CD4-positive, alpha-beta T cell treated with Interleukin-12 subunit alpha and Interleukin-12 subunit beta, for 1 hour (primary cell): Measurements from ENCODE around the gene ABCC1.

Experiments
- DNase-seq: peaks from one replicate; pipeline ENCODE4 v3.0.0-alpha.2; 2020

ABCC1 gene

GRCh38 chr16:16025214-16025968 is 76.0 kb downstream of the ABCC1 start:
- peak; percentile 58 for DNase-seq

GRCh38 chr16:16027728-16028310 is 78.4 kb downstream of the ABCC1 start:
- DNase-seq, result no peak

GRCh38 chr16:16028311-16028999 is 79.0 kb downstream of the ABCC1 start:
- DNase-seq, result no peak

- DNase-seq, result no peak
These were observed 80.1 kb downstream of the ABCC1 start for GRCh38 chr16:16029431-16030011.

GRCh38 chr16:16030449-16030848 is 81.0 kb downstream of the ABCC1 start:
- no peak for DNase-seq

GRCh38 chr16:16031401-16031800 is 82.0 kb downstream of the ABCC1 start:
- no peak for DNase-seq

GRCh38 chr16:16032271-16032979 is 83.0 kb downstream of the ABCC1 start:
- no peak for DNase-seq

- DNase-seq, result peak; percentile 64
These were observed 83.8 kb downstream of the ABCC1 start for GRCh38 chr16:16033208-16033717.

GRCh38 chr16:16036359-16036792 is 87.0 kb downstream of the ABCC1 start:
- DNase-seq, result no peak

- no peak for DNase-seq
These were observed 88.1 kb downstream of the ABCC1 start for GRCh38 chr16:16037521-16037920.

- DNase-seq, result no peak
These were observed 88.6 kb downstream of the ABCC1 start for GRCh38 chr16:16037970-16038369.

GRCh38 chr16:16038950-16039349 is 89.5 kb downstream of the ABCC1 start:
- DNase-seq, result no peak

GRCh38 chr16:16041196-16041892 is 91.9 kb downstream of the ABCC1 start:
- DNase-seq, result peak; percentile 20

GRCh38 chr16:16042076-16042475 is 92.7 kb downstream of the ABCC1 start:
- no peak for DNase-seq

- DNase-seq, result no peak
These were observed 95.9 kb downstream of the ABCC1 start for GRCh38 chr16:16045296-16045695.

GRCh38 chr16:16045879-16046278 is 96.5 kb downstream of the ABCC1 start:
- DNase-seq, result no peak

- no peak for DNase-seq
These were observed 98.3 kb downstream of the ABCC1 start for GRCh38 chr16:16047761-16048160.

- DNase-seq, result no peak
These were observed 99.6 kb downstream of the ABCC1 start for GRCh38 chr16:16048904-16049582.

GRCh38 chr16:16050106-16050505 is 100.7 kb downstream of the ABCC1 start:
- DNase-seq, result no peak

- no peak for DNase-seq
These were observed 101.7 kb downstream of the ABCC1 start for GRCh38 chr16:16051132-16051531.

GRCh38 chr16:16052916-16053315 is 103.5 kb downstream of the ABCC1 start:
- no peak for DNase-seq

GRCh38 chr16:16057102-16057501 is 107.7 kb downstream of the ABCC1 start:
- no peak for DNase-seq
